GM19025 (cell line): ENCODE data around the gene NBPF11.
"Not testable (repeated sequence)": the region's sequence is repeated elsewhere in the genome, so short reads cannot be mapped to it uniquely, and the experiment has no call there.

Source experiments
- ATAC-seq: cut with Tn5 transposase; IDR thresholded peaks from one replicate; pipeline ENCODE4 v1.9.1; 2021; ENCODE audit warnings: mild to moderate bottlenecking, low read depth, moderate library complexity; ENCODE audit not compliant: unreplicated experiment

NBPF11 gene

DNA sequence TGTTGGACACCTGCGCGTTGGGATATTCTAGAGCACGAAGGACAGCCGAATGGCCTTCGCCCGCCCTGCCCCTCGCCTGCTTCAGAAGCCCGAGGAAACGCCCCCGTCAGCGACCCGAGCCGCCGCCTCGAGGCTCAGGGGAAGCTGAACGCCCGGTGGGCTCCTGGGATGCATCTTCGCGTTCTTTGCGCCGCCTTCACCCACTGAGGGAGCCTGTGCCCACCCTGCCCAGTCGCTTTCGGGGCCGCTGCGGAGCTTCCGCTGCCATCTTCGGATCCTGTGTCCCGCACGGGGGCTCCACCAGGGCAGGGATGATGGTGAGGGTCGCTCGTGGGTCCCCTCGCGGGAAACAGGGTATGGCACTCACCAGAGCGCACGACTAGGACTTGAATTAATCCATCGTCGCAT is 91.8 kb downstream of the NBPF11 start:
- ATAC-seq: not testable (repeated sequence)

DNA sequence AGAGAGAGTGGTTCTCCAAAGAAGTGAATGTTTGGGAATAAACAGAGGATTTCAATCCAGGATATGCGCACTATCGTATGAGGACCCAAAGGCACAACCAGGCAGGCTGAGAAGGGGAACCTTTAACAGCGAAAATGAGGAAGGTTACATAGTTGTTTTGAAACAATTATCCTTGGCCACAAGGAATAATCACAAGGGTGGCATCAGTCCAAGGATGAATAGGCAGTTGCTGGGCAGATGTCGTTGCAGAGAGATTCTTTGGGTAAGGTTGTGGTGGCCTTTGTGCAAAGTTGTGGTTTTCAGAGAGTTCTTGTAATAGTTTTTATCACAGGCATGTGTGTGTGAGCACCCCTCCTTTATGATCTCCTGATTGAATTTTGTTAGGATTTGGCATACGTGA is 94.7 kb downstream of the NBPF11 start:
- not testable (repeated sequence) for ATAC-seq
